ENCODE results near the gene ORC4. TPM values are rescaled to one million over a fixed set of nuclear protein-coding genes. Genes with fewer than 3 reads are reported as not detected.

Gene ORC4
- total and polyA plus RNA-seq, 2 donors (not counting 3 experiments of a cell fraction or from before 2014, with no cell fraction given): 25.2 to 27.0 TPM

GRCh38 chr2:147933931-147934330 is 86.6 kb downstream of the ORC4 start:
- H3K9ac ChIP-seq (replicated peaks; ENCODE audit: extremely low read depth, insufficient read depth, low read length): no peak overlapping the region
- ChIA-PET POLR2A (no interaction called here), CTCF (interaction anchor here (1.3 to 1.7 kb wide), 4 partner anchors 8 to 1200 kb away, joined by 3 to 5 read pairs (median 4); no protein-coding TSS in a partner anchor)
- FAIRE-seq: no peak
- no peaks in the 10 kb centered on the region for H3K9me3 ChIP-seq (replicated peaks; ENCODE audit: control insufficient read depth, insufficient read depth, low read length)
- H3K4me2 ChIP-seq (ENCODE audit: insufficient read depth, low read length): no peak overlapping the region
- intact Hi-C loops (cut with micrococcal nuclease): loop anchor here (10.0 kb wide), 2 partner anchors 711 to 1631 kb away; partner anchors contain the start of gene EPC2
- peaks cover 2% of the 10 kb centered on the region for H3K9me1 ChIP-seq (replicated peaks; ENCODE audit: control insufficient read depth, extremely low read depth, insufficient read depth, low read length)
- no peak overlapping the region for H3K4me3 ChIP-seq (replicated peaks in 1 of 3; ENCODE audit: insufficient read depth in 1 of 3, low read depth in 1 of 3, low read length in 3 of 3)
- no peaks in the 10 kb centered on the region for H3K27me3 ChIP-seq (ENCODE audit: control insufficient read depth in 2 of 2, insufficient read depth in 2 of 2, low read length in 2 of 2)
- TF ChIP-seq, protein P1, sequence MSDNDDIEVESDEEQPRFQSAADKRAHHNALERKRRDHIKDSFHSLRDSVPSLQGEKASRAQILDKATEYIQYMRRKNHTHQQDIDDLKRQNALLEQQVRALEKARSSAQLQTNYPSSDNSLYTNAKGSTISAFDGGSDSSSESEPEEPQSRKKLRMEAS (IDR thresholded peaks at IDR 0.05; ENCODE audit: insufficient read depth, insufficient read length): no peak
- no peak for TF ChIP-seq GATA2 (IDR thresholded peaks at IDR 0.05; ENCODE audit: insufficient read depth, insufficient read length, low read depth, low read length)
- dilution Hi-C loops (cut with MboI; ENCODE audit: extremely low pct_ligation_motif_present, low sequenced_read_pairs): no loop called here
- H2AFZ ChIP-seq (ENCODE audit: low read depth, low read length): no peak overlapping the region
- H3K36me3 ChIP-seq (ENCODE audit: control insufficient read depth in 2 of 2, extremely low read depth in 1 of 2, insufficient read depth in 2 of 2, low read length in 2 of 2): peaks cover 2 to 3% of the 10 kb centered on the region in 2 experiments
- BruUV-seq (replicated peaks): no TSS peak
- no peaks in the 10 kb centered on the region for H3K79me2 ChIP-seq (ENCODE audit: control insufficient read depth, insufficient read depth, low read length)
- DNase-seq (ENCODE audit: low read depth, low spot score): no peak
- H3K4me1 ChIP-seq (ENCODE audit: control insufficient read depth, extremely low read depth, insufficient read depth, low read length): no peaks in the 10 kb centered on the region
- H3K27ac ChIP-seq (ENCODE audit: insufficient read depth, low read depth, low read length): no peak overlapping the region
- H4K20me1 ChIP-seq (replicated peaks; ENCODE audit: control insufficient read depth, extremely low read depth, insufficient read depth, low read length): no peaks in the 10 kb centered on the region

GRCh38 chr2:147927053-147927588 is 93.4 kb downstream of the ORC4 start:
- H3K9me1 ChIP-seq (replicated peaks; ENCODE audit: control insufficient read depth, extremely low read depth, insufficient read depth, low read length): peaks cover 2% of the 10 kb centered on the region
- H3K4me3 ChIP-seq (replicated peaks in 1 of 3; ENCODE audit: insufficient read depth in 1 of 3, low read depth in 1 of 3, low read length in 3 of 3): no peak overlapping the region
- no peaks in the 10 kb centered on the region for H3K27me3 ChIP-seq (ENCODE audit: control insufficient read depth in 2 of 2, insufficient read depth in 2 of 2, low read length in 2 of 2)
- FAIRE-seq (no peak), DNase-seq (ENCODE audit: low read depth, low spot score) (no peak)
- no peaks in the 10 kb centered on the region for H4K20me1 ChIP-seq (replicated peaks; ENCODE audit: control insufficient read depth, extremely low read depth, insufficient read depth, low read length)
- no peaks in the 10 kb centered on the region for H3K9me3 ChIP-seq (replicated peaks; ENCODE audit: control insufficient read depth, insufficient read depth, low read length)
- H3K79me2 ChIP-seq (ENCODE audit: control insufficient read depth, insufficient read depth, low read length): no peaks in the 10 kb centered on the region
- no peak overlapping the region for H2AFZ ChIP-seq (ENCODE audit: low read depth, low read length)
- dilution Hi-C loops (cut with MboI; ENCODE audit: extremely low pct_ligation_motif_present, low sequenced_read_pairs): no loop called here
- no peak overlapping the region for H3K9ac ChIP-seq (replicated peaks; ENCODE audit: extremely low read depth, insufficient read depth, low read length)
- BruUV-seq (replicated peaks): no TSS peak
- no peaks in the 10 kb centered on the region for H3K36me3 ChIP-seq (ENCODE audit: control insufficient read depth in 2 of 2, extremely low read depth in 1 of 2, insufficient read depth in 2 of 2, low read length in 2 of 2)
- ChIA-PET CTCF (no interaction called here), POLR2A (no interaction called here)
- TF ChIP-seq POLR2A (IDR thresholded peaks at IDR 0.05; ENCODE audit: low read depth, low read length) (no peak), EZH2 (IDR thresholded peaks at IDR 0.05; ENCODE audit: borderline replicate concordance, low read depth, low read length, severe bottlenecking) (no peak), POLR2AphosphoS5 (IDR thresholded peaks at IDR 0.05; ENCODE audit: insufficient read depth, low read depth, low read length) (no peak), FOS (IDR thresholded peaks at IDR 0.05; ENCODE audit: borderline replicate concordance, insufficient read depth, low read length) (no peak), JUN (IDR thresholded peaks at IDR 0.05; ENCODE audit: borderline replicate concordance, insufficient read depth, insufficient read length, low read depth) (no peak), GATA2 (IDR thresholded peaks at IDR 0.05; ENCODE audit: insufficient read depth, insufficient read length, low read depth, low read length) (no peak), MYC (IDR thresholded peaks at IDR 0.05; ENCODE audit: low read depth, low read length) (no peak)
- TF ChIP-seq, protein P2, sequence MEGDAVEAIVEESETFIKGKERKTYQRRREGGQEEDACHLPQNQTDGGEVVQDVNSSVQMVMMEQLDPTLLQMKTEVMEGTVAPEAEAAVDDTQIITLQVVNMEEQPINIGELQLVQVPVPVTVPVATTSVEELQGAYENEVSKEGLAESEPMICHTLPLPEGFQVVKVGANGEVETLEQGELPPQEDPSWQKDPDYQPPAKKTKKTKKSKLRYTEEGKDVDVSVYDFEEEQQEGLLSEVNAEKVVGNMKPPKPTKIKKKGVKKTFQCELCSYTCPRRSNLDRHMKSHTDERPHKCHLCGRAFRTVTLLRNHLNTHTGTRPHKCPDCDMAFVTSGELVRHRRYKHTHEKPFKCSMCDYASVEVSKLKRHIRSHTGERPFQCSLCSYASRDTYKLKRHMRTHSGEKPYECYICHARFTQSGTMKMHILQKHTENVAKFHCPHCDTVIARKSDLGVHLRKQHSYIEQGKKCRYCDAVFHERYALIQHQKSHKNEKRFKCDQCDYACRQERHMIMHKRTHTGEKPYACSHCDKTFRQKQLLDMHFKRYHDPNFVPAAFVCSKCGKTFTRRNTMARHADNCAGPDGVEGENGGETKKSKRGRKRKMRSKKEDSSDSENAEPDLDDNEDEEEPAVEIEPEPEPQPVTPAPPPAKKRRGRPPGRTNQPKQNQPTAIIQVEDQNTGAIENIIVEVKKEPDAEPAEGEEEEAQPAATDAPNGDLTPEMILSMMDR (IDR thresholded peaks at IDR 0.05; ENCODE audit: extremely low read depth in 1 of 2, insufficient read depth in 1 of 2, low read depth in 1 of 2, low read length in 2 of 2): no peak
- TF ChIP-seq, protein P1 (IDR thresholded peaks at IDR 0.05; ENCODE audit: insufficient read depth, insufficient read length): no peak
- no peak overlapping the region for H3K4me2 ChIP-seq (ENCODE audit: insufficient read depth, low read length)
- intact Hi-C loops (cut with micrococcal nuclease): no loop called here
- no peaks in the 10 kb centered on the region for H3K4me1 ChIP-seq (ENCODE audit: control insufficient read depth, extremely low read depth, insufficient read depth, low read length)
- no peak overlapping the region for H3K27ac ChIP-seq (ENCODE audit: insufficient read depth, low read depth, low read length)

Data from endothelial cell of umbilical vein (primary cell).